HepG2 (cell line): ENCODE measurements around the gene CIT. TPM values are rescaled to one million over a fixed set of nuclear protein-coding genes. Genes with fewer than 3 reads are reported as not detected.

Experiments used
- ARID5B ChIP-seq: IDR thresholded peaks from 2 replicates; pipeline ENCODE4 v1.4.0; 2020; ENCODE audit warnings: mild to moderate bottlenecking, missing genetic modification reagents
- GABPA ChIP-seq, 2 experiments: IDR thresholded peaks; 2 replicates each; pipeline ENCODE4 v1.6.1; 2011 to 2016; ENCODE audit warnings: low read depth in 2 of 2, low read length in 1 of 2, missing biosample characterization in 1 of 2, missing genetic modification characterization in 1 of 2
- HNF4A ChIP-seq: sonication (generic); formaldehyde crosslinking; IDR thresholded peaks from 2 replicates; pipeline ENCODE4 v1.4.0; 2020; ENCODE audit warnings: missing genetic modification reagents
- HOMEZ ChIP-seq: IDR thresholded peaks from 2 replicates; pipeline ENCODE4 v1.6.1; 2016; ENCODE audit warnings: low read depth
- MNT ChIP-seq: fragments of 450-650 bp; IDR thresholded peaks from 2 replicates; pipeline ENCODE4 v1.6.1; 2016
- NCOA2 ChIP-seq: sonication (generic); formaldehyde crosslinking; IDR thresholded peaks from 2 replicates; pipeline ENCODE4 v1.8.0; 2022; ENCODE audit warnings: inconsistent platforms
- PAXIP1 ChIP-seq: sonication (generic); formaldehyde crosslinking; conservative IDR thresholded peaks from 2 replicates; pipeline ENCODE4 v1.4.0; 2020; ENCODE audit warnings: mild to moderate bottlenecking, missing genetic modification reagents, moderate library complexity
- PHF21A ChIP-seq: sonication (generic); formaldehyde crosslinking; IDR thresholded peaks from 2 replicates; pipeline ENCODE4 v1.5.0; 2020; ENCODE audit warnings: mild to moderate bottlenecking, missing genetic modification reagents
- RARA ChIP-seq: IDR thresholded peaks from 2 replicates; pipeline ENCODE4 v1.6.1; 2016; ENCODE audit warnings: missing genetic modification reagents, missing compliant biosample characterization
- TAF1 ChIP-seq: sonication (generic); formaldehyde crosslinking; IDR thresholded peaks from 2 replicates; pipeline ENCODE4 v1.4.0; 2020; ENCODE audit warnings: missing genetic modification reagents
- TOPORS ChIP-seq: sonication (generic); formaldehyde crosslinking; IDR thresholded peaks from 2 replicates; pipeline ENCODE4 v1.8.0; 2023; ENCODE audit warnings: mild to moderate bottlenecking, missing genetic modification reagents
- ZFP91 ChIP-seq: sonication (generic); formaldehyde crosslinking; IDR thresholded peaks from 2 replicates; pipeline ENCODE4 v1.9.0; 2022; ENCODE audit warnings: missing genetic modification reagents, mild to moderate bottlenecking, borderline replicate concordance
- ZNF562 ChIP-seq: sonication (generic); formaldehyde crosslinking; IDR thresholded peaks from 2 replicates; pipeline ENCODE4 v1.8.0; 2022; ENCODE audit warnings: missing genetic modification reagents, borderline replicate concordance
- ZNF747 ChIP-seq: sonication (generic); formaldehyde crosslinking; IDR thresholded peaks from 2 replicates; pipeline ENCODE4 v1.8.1; 2023; ENCODE audit warnings: missing genetic modification reagents, mild to moderate bottlenecking, borderline replicate concordance
- polyA plus RNA-seq, 8 experiments: library from polyadenylated mRNA; depleted of rRNA in 3 of 8; stranded (reverse) in 7 of 8; unstranded in 1 of 8; fragments of >200 nt; fragmentation: Illumina TruSeq in 4 of 8; extraction: Trizol in 4 of 8; gene quantifications; 2 replicates each; pipeline versions ENCODE4 v1.2.1 to v1.2.3, GENCODE V29; 2011 to 2016; ENCODE audit warnings: low read depth in 4 of 8, missing spikeins in 1 of 8, mixed read lengths in 1 of 8; ENCODE audit not compliant: insufficient read depth in 1 of 8
- total RNA-seq, 5 experiments: library from RNA; depleted of rRNA; stranded (reverse); fragments of >200 nt; fragmentation: Illumina TruSeq; extraction: Trizol; gene quantifications; 2 replicates each; pipeline ENCODE4 v1.2.3, GENCODE V29; 2016; ENCODE audit warnings: low read depth in 1 of 5

CIT gene
- total and polyA plus RNA-seq, 2 of the 13 experiments (the other 11 are each of a cell fraction or from before 2014, with no cell fraction given): 7.7 to 11.7 TPM

GRCh38 chr12:119681111-119681510, 196.0 kb downstream of the CIT start (continued):
- TF ChIP-seq HNF4A (CRISPR knock-in tag): peak; percentile 53
- peak; percentile 43 for TF ChIP-seq PAXIP1 (CRISPR knock-in tag)
- 0 out of 2 replicates have a peak, but pooled peaks have one; percentile 7 for TF ChIP-seq RARA (CRISPR knock-in tag)
- no peak for TF ChIP-seq GABPA (IDR thresholded peaks at IDR 0.05; ENCODE audit: low read depth, low read length)
- TF ChIP-seq GABPA (CRISPR knock-in tag; IDR thresholded peaks at IDR 0.05; ENCODE audit: low read depth): 0 out of 2 replicates have a peak, but pooled peaks have one; percentile 17
- no peak for TF ChIP-seq PHF21A (CRISPR knock-in tag)
- peak; percentile 36; the same call in 1 of the 2 replicates for TF ChIP-seq HOMEZ (CRISPR knock-in tag)
- 0 out of 2 replicates have a peak, but pooled peaks have one; percentile 20 for TF ChIP-seq ARID5B (CRISPR knock-in tag)
- no peak for TF ChIP-seq TAF1 (CRISPR knock-in tag)
- no peak for TF ChIP-seq MNT
- TF ChIP-seq TOPORS (CRISPR knock-in tag): no peak
- TF ChIP-seq ZNF562 (CRISPR knock-in tag): no peak
- TF ChIP-seq ZNF747 (CRISPR knock-in tag): no peak
- 0 out of 2 replicates have a peak, but pooled peaks have one; percentile 18 for TF ChIP-seq NCOA2 (CRISPR knock-in tag)
- 0 out of 2 replicates have a peak, but pooled peaks have one; percentile 10 for TF ChIP-seq ZFP91 (CRISPR knock-in tag)
- TF ChIP-seq, all 625 proteins: peak for 16
